Fibroblast of pulmonary artery (primary cell): ENCODE results near the gene TICAM2.

Experiments
- DNase-seq: peaks from one replicate; pipeline ENCODE4 v3.0.0-alpha.2; 2010; ENCODE audit warnings: low read depth
- H3K4me3 ChIP-seq: replicated peaks from 2 replicates; pipeline ENCODE4 v1.5.1; 2011; ENCODE audit warnings: low read depth, mild to moderate bottlenecking, control low read depth, low read length, moderate library complexity
- CTCF ChIP-seq: IDR thresholded peaks from 2 replicates; pipeline ENCODE4 v1.5.1; 2011; ENCODE audit warnings: mild to moderate bottlenecking, control low read depth, low read length, inconsistent platforms; ENCODE audit errors: missing control alignments

Gene TICAM2

DNA sequence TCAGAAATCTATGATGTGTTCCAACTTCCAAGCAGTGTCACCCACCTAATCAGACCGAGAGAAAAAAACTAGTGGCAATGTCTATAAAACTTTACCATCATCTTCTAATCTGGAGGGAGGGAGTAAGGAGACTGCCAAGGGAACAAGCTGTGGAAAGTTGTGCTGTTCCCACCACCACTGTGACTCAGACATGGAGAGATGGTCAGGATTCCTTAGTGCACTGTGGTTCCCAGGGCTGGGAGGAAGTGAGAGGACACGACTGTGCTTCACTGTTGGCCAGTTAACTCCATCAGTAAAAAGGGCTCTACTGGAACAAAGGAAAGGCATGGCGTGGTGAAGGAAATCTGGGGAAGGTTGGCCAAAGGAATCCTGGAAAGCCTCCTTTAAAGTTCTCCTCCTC, 18.8 kb downstream of the TICAM2 start:
- DNase-seq = peak; percentile 91
- no peak overlapping the region for H3K4me3 ChIP-seq

DNA sequence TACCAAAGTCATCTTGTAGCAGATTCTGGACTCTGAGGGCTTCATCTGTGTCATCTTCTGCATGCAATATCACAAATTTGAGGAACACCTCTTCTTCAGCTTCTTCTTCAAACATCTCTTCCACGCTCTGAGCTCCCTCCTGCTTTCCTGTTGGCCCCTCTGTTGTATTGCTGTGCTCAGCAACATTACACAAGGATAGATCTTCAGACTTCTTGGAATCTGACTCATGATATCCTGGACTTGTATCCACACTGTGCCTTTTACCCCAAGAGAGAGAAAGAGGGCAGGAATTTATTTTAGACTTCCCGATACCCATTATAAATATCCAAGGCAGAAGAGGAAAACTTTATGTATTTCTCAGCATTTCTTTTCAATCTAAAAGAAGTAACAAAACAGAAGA, 21.3 kb downstream of the TICAM2 start:
- no peak for DNase-seq
- TF ChIP-seq CTCF = no peak
- no peak overlapping the region for H3K4me3 ChIP-seq

More for the DNA sequence above, 18.8 kb downstream of the TICAM2 start:
- TF ChIP-seq CTCF = no peak

DNA sequence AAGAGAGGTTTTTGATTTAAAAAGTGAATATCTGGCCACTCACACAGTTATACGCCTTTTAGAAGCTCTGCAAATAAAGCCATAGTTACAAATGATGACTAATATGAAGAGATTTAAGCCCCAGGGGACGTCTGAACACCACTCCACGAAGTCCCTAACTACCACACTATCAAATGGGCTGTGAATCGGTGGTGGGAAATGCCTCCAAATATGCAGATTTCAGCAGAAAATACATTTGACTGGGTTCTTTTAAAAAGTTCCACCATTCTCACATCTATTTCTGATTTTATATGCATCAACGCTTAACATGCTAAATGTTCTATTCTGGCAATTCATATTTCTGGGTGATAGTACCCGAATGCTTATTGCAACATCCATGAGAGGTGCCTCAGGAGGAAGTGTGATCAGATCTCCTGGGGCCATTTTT, 22.5 kb downstream of the TICAM2 start:
- DNase-seq = no peak
- TF ChIP-seq CTCF = no peak
- no peak overlapping the region for H3K4me3 ChIP-seq

- TF ChIP-seq CTCF = no peak
- H3K4me3 ChIP-seq = no peak overlapping the region
- DNase-seq = no peak
Measured at GRCh38 chr5:115579216-115579615, 23.1 kb downstream of the TICAM2 start.

GRCh38 chr5:115578657-115579056, 23.6 kb downstream of the TICAM2 start:
- TF ChIP-seq CTCF = no peak
- no peak for DNase-seq

GRCh38 chr5:115577741-115578140, 24.5 kb downstream of the TICAM2 start:
- no peak overlapping the region for H3K4me3 ChIP-seq
- DNase-seq = no peak
- TF ChIP-seq CTCF = no peak

More at GRCh38 chr5:115578657-115579056, 23.6 kb downstream of the TICAM2 start:
- H3K4me3 ChIP-seq = no peak overlapping the region

DNA sequence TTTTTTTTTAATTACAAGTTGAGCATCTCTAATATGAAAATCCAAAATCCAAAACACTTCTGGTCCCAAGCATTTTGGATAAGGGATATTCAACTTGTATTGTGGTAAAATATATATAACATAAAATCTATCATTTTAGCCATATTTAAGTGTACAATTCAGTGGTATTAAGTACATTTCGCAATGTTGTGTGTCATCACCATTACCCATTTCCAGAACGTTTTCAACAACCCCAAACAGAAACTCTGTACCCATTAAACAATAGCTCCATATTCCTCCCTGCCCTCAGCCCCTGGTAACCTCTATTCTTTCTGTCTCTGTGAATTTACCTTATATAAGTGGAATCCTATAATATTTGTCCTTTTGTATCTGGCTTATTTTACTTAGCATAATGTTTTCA, 24.9 kb downstream of the TICAM2 start:
- no peak overlapping the region for H3K4me3 ChIP-seq
- no peak for TF ChIP-seq CTCF
- DNase-seq = peak; percentile 55
